ENCODE measurements around the gene HMGB1. TPM values are rescaled to one million over a fixed set of nuclear protein-coding genes. Genes with fewer than 3 reads are reported as not detected.
"Not testable (repeated sequence)": the region's sequence is repeated elsewhere in the genome, so short reads cannot be mapped to it uniquely, and the experiment has no call there.

Gene HMGB1
- total and polyA plus RNA-seq, 4 experiments from 2014 or later = 311 to 714 (median 447) TPM

DNA sequence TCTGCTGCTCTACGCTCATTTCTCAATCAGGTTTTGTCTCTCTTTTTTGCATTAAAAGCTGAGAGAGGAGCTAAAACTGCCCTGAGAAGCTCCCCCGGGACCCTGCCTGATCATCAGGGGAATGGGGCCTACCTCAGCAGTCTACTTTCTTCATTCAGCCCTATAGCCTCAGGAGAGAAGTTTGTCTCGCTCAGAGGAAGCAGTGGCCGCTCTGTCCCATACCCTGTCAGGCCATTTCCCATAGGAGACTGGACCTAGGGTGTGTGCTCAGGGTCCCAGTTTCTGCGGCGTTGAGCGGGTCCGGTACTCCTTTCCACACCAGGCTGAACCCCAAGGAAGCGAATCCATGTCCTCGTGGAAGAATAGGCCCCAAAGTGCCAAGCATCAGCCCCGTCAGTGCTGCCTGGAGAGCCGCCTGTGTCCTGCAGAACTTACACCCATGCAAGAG is 21.8 kb downstream of the HMGB1 start:
- intact Hi-C loops (cut with micrococcal nuclease) = no loop called here
- Mint-ChIP-seq H3K4me3 (no peak overlapping the region), H3K4me1 (peaks cover 0 to 5% (median 4%) of the 10 kb centered on the region in 4 donors), H3K27ac (no peak overlapping the region), H3K36me3 (no peaks in the 10 kb centered on the region), H3K9me3 (no peaks in the 10 kb centered on the region), H3K27me3 (peaks cover 3 to 5% of the 10 kb centered on the region in 2 donors)
- Histone ChIP-seq H3K36me3 (ENCODE audit: insufficient read depth, low read length) (no peaks in the 10 kb centered on the region), H3K4me3 (ENCODE audit: low read length in 2 of 2) (no peak overlapping the region), H3K27me3 (ENCODE audit: insufficient read depth, low read length) (no peaks in the 10 kb centered on the region), H3K27ac (ENCODE audit: low read depth, low read length) (no peak overlapping the region), H3K9me3 (ENCODE audit: control insufficient read depth in 1 of 2, low read length in 2 of 2) (no peaks in the 10 kb centered on the region), H3K4me1 (ENCODE audit: insufficient read depth, low read length) (no peaks in the 10 kb centered on the region)
- POLR2A ChIA-PET (ENCODE audit: partially characterized antibody) = interaction anchor here (1.1 kb wide), 1 partner anchor 8 kb away, joined by 3 read pairs; no protein-coding TSS in a partner anchor
- CTCF ChIA-PET (ENCODE audit: partially characterized antibody) = interaction anchor here (0.6 kb wide), 1 partner anchor 358 kb away, joined by 3 read pairs; no protein-coding TSS in a partner anchor
- DNase-seq = no peak

DNA sequence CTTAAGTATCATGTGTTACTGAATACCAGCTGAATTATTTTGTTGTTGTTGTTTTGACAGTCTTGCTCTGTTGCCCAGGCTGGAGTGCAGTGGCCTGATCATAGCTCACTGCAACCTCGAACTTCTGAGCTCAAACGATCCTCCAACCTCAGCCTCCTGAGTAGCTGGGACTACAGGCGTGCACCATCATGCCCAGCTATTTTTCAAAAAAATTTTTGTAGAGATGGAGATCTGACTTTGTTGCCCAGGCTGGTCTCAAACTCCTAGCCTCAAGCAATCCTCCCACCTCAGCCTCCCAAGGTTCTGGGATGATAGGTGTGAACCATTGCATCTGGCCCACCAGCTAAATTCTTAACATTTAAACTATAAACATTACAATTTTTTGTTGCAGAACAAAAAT is 22.2 kb downstream of the HMGB1 start:
- H3K9me3 Mint-ChIP-seq; H3K9me3 ChIP-seq (ENCODE audit: control insufficient read depth in 1 of 2, low read length in 2 of 2); H3K36me3 Mint-ChIP-seq; H3K27ac Mint-ChIP-seq; H3K27me3 ChIP-seq (ENCODE audit: insufficient read depth, low read length); DNase-seq; H3K4me1 Mint-ChIP-seq; H3K27ac ChIP-seq (ENCODE audit: low read depth, low read length); H3K4me3 Mint-ChIP-seq; H3K36me3 ChIP-seq (ENCODE audit: insufficient read depth, low read length); H3K27me3 Mint-ChIP-seq; H3K4me3 ChIP-seq (ENCODE audit: low read length in 2 of 2); intact Hi-C loops (cut with micrococcal nuclease); H3K4me1 ChIP-seq (ENCODE audit: insufficient read depth, low read length): not testable (repeated sequence)
- POLR2A ChIA-PET (ENCODE audit: partially characterized antibody) = interaction anchor here (0.6 to 1.1 kb wide), 2 partner anchors 9 to 21 kb away, joined by 3 read pairs; no protein-coding TSS in a partner anchor
- CTCF ChIA-PET (ENCODE audit: partially characterized antibody) = interaction anchor here (0.6 kb wide), 1 partner anchor 359 kb away, joined by 3 read pairs; no protein-coding TSS in a partner anchor

DNA sequence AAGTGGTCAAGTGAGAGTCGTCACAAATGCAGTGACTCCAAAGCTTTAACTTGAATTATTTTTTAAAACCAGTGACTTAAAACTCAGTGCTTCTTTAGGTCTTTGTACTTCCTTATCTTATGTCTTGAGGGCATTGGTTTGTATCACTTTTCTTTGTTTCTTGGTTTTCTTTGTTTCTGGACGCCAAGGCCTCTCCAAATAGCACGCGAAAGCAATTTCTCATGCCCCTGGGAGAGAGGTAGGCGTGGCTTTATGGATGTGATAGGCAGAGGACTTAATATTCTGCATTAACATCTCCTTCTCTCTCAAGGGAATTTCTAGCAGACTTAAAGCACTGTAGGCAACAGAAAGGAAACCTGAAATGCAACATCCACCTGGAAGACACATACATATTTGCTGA is 22.8 kb downstream of the HMGB1 start:
- no peak overlapping the region for H3K27ac ChIP-seq (ENCODE audit: low read depth, low read length)
- H3K4me1 ChIP-seq (ENCODE audit: insufficient read depth, low read length) = no peaks in the 10 kb centered on the region
- H3K9me3 ChIP-seq (ENCODE audit: control insufficient read depth in 1 of 2, low read length in 2 of 2) = no peaks in the 10 kb centered on the region
- CTCF ChIA-PET (ENCODE audit: partially characterized antibody) = interaction anchor here (0.7 to 1.5 kb wide), 2 partner anchors 60 to 108 kb away, joined by 3 read pairs; no protein-coding TSS in a partner anchor
- no peak for DNase-seq
- H3K4me3 ChIP-seq (ENCODE audit: low read length in 2 of 2) = no peak overlapping the region
- no peaks in the 10 kb centered on the region for H3K36me3 ChIP-seq (ENCODE audit: insufficient read depth, low read length)
- POLR2A ChIA-PET (ENCODE audit: partially characterized antibody) = interaction anchor here (0.6 to 1.1 kb wide), 2 partner anchors 9 to 22 kb away, joined by 3 read pairs; no protein-coding TSS in a partner anchor
- intact Hi-C loops (cut with micrococcal nuclease) = no loop called here
- peaks cover 0 to 1% (median 0%) of the 10 kb centered on the region in 8 donors for H3K9me3 Mint-ChIP-seq
- peaks cover 0 to 5% (median 4%) of the 10 kb centered on the region in 4 donors for H3K4me1 Mint-ChIP-seq
- H3K27me3 Mint-ChIP-seq = peaks cover 3 to 5% of the 10 kb centered on the region in 2 donors
- H3K27me3 ChIP-seq (ENCODE audit: insufficient read depth, low read length) = no peaks in the 10 kb centered on the region
- no peaks in the 10 kb centered on the region for H3K36me3 Mint-ChIP-seq
- H3K27ac Mint-ChIP-seq = no peak overlapping the region
- H3K4me3 Mint-ChIP-seq = no peak overlapping the region

DNA sequence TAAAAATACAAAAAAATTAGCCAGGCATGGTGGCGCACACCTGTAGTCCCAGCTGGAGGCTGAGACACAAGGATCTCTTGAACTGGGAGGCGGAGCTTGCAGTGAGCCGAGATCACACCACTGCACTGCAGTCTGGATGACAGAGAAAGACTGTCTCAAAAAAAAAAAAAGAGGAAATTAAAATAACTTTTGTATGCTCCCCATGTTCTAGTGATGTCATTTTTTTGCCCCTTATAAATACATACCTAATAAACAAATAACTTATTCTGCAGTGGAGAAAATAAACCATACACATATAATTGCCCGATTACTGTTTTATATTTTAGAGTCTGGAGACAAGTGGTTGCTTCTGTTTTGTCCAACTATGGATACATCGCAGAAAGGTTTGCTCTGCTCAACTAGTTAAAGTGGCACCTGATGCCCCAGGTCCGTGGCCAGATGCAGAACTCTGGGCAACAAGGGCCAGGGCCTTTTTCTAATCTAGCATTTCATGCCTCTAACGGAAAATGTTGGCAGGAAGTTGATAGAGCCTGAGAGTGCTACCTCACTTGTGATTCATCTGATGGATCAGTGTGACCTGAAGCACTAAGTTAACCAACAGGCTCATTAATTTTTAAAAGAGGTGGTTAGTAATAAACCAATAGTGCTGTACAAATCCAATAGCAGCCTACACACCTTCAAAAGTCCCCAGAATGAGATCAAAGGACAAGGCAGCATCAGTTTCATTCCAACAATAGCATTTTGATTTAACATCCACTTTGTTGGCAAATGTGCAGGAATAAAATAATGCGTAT is 24.6 kb downstream of the HMGB1 start:
- peak overlapping the region in 1 of 7 donors; percentile 81 for H3K27ac Mint-ChIP-seq

DNA sequence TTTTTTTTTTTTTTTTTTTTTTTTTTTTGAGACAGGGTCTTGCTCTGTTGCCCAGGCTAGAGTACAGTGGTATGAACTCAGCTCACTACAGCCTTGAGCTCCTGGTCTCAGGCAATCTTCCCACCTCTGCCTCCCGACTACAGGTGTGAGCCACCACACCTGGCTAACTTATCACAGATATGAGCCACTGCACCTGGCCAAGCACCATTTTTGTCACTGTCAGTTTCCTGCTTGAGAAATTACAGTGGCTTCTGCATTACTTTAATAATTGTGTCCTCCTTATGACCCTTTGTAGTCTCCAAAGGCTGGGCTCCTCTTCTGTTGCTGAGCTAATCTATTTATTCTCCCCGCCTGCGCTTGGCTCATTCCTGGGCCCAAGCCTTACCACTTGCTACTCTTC is 27.4 kb downstream of the HMGB1 start:
- Histone ChIP-seq H3K4me3 (ENCODE audit: low read length in 2 of 2) (no peak overlapping the region), H3K9me3 (ENCODE audit: control insufficient read depth in 1 of 2, low read length in 2 of 2) (no peaks in the 10 kb centered on the region), H3K36me3 (ENCODE audit: insufficient read depth, low read length) (no peaks in the 10 kb centered on the region), H3K4me1 (ENCODE audit: insufficient read depth, low read length) (no peaks in the 10 kb centered on the region), H3K27me3 (ENCODE audit: insufficient read depth, low read length) (no peaks in the 10 kb centered on the region), H3K27ac (ENCODE audit: low read depth, low read length) (no peak overlapping the region)
- POLR2A ChIA-PET (ENCODE audit: partially characterized antibody) = no interaction called here
- no peaks in the 10 kb centered on the region for H3K36me3 Mint-ChIP-seq
- H3K4me1 Mint-ChIP-seq = peaks cover 0 to 5% (median 4%) of the 10 kb centered on the region in 4 donors
- H3K4me3 Mint-ChIP-seq = no peak overlapping the region
- H3K9me3 Mint-ChIP-seq = peaks cover 0 to 1% (median 0%) of the 10 kb centered on the region in 8 donors
- intact Hi-C loops (cut with micrococcal nuclease) = no loop called here
- CTCF ChIA-PET (ENCODE audit: partially characterized antibody) = no interaction called here
- no peaks in the 10 kb centered on the region for H3K27me3 Mint-ChIP-seq
- DNase-seq = no peak
- H3K27ac Mint-ChIP-seq = no peak overlapping the region

More for the DNA sequence above, 24.6 kb downstream of the HMGB1 start:
- Histone ChIP-seq H3K4me3 (ENCODE audit: low read length in 2 of 2) (no peak overlapping the region), H3K9me3 (ENCODE audit: control insufficient read depth in 1 of 2, low read length in 2 of 2) (no peaks in the 10 kb centered on the region), H3K27me3 (ENCODE audit: insufficient read depth, low read length) (no peaks in the 10 kb centered on the region), H3K36me3 (ENCODE audit: insufficient read depth, low read length) (no peaks in the 10 kb centered on the region), H3K27ac (ENCODE audit: low read depth, low read length) (no peak overlapping the region), H3K4me1 (ENCODE audit: insufficient read depth, low read length) (no peaks in the 10 kb centered on the region)
- no peaks in the 10 kb centered on the region for H3K36me3 Mint-ChIP-seq
- DNase-seq = no peak
- peaks cover 0 to 5% (median 4%) of the 10 kb centered on the region in 4 donors for H3K4me1 Mint-ChIP-seq
- ChIA-PET POLR2A (ENCODE audit: partially characterized antibody) (no interaction called here), CTCF (ENCODE audit: partially characterized antibody) (interaction anchor here (1.0 to 1.1 kb wide), 2 partner anchors 10 to 11 kb away, joined by 3 read pairs; no protein-coding TSS in a partner anchor)
- intact Hi-C loops (cut with micrococcal nuclease) = no loop called here
- peaks cover 3% of the 10 kb centered on the region in 2 donors for H3K27me3 Mint-ChIP-seq
- no peak overlapping the region for H3K4me3 Mint-ChIP-seq
- H3K9me3 Mint-ChIP-seq = peaks cover 0 to 1% (median 0%) of the 10 kb centered on the region in 8 donors

DNA sequence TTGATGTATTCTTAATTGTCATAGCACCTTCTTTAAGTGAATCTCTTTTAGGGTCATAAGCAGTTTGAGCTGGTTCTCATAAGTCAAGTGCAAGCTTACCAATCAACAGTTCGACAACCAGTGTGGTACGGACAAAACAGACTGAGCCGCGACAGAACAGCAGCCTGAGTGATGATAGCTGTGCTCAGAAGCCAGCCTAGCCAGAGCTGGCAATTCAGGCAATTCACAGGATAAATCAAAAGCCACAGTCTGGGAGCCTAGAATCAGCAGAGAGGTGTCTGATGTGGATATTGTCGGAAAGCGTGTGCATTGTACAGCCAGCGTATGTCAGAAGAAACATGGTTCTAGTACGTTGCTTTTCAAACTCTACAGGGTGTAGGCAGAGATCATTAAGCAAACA is 28.6 kb downstream of the HMGB1 start:
- H3K4me3 Mint-ChIP-seq = no peak overlapping the region
- intact Hi-C loops (cut with micrococcal nuclease) = no loop called here
- Histone ChIP-seq H3K36me3 (ENCODE audit: insufficient read depth, low read length) (no peaks in the 10 kb centered on the region), H3K27me3 (ENCODE audit: insufficient read depth, low read length) (no peaks in the 10 kb centered on the region), H3K27ac (ENCODE audit: low read depth, low read length) (no peak overlapping the region), H3K4me1 (ENCODE audit: insufficient read depth, low read length) (no peaks in the 10 kb centered on the region), H3K9me3 (ENCODE audit: control insufficient read depth in 1 of 2, low read length in 2 of 2) (no peaks in the 10 kb centered on the region), H3K4me3 (ENCODE audit: low read length in 2 of 2) (no peak overlapping the region)
- peaks cover 0 to 1% (median 0%) of the 10 kb centered on the region in 8 donors for H3K9me3 Mint-ChIP-seq
- CTCF ChIA-PET (ENCODE audit: partially characterized antibody) = interaction anchor here (0.7 to 1.3 kb wide), 3 partner anchors 30 to 68 kb away, joined by 3 read pairs; no protein-coding TSS in a partner anchor
- POLR2A ChIA-PET (ENCODE audit: partially characterized antibody) = no interaction called here
- H3K4me1 Mint-ChIP-seq = peaks cover 0 to 5% (median 4%) of the 10 kb centered on the region in 4 donors
- DNase-seq = no peak
- no peaks in the 10 kb centered on the region for H3K36me3 Mint-ChIP-seq
- no peaks in the 10 kb centered on the region for H3K27me3 Mint-ChIP-seq
- H3K27ac Mint-ChIP-seq = no peak overlapping the region

DNA sequence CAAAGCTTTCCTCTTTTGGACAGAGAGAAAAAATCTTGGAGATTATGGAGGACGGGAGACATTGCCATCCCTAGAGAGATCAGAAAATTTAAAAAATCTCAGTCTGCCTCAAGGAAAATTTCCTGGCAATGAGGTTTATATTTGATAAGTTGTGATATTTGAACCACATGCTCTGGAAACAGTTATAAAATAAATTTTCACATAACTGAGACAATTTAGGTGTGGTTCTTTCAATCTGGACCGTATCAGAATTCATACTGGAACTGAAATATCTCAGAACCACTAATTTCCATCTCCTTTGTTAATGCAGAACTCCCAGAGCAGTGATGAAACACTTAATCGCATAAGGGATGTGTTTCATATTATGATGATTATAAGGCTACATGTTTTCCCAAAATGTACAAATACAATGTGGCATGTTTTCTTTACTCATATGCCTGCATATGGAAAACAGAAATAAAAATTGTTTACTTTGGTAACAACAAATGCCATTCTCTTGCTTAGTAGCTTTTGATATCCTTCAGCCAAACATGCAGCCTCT is 29.8 kb downstream of the HMGB1 start:
- Mint-ChIP-seq H3K9me3 (peaks cover 0 to 1% (median 0%) of the 10 kb centered on the region in 8 donors), H3K27me3 (no peaks in the 10 kb centered on the region), H3K4me1 (peaks cover 0 to 10% (median 6%) of the 10 kb centered on the region in 4 donors), H3K27ac (no peak overlapping the region), H3K36me3 (no peaks in the 10 kb centered on the region), H3K4me3 (no peak overlapping the region)
- Histone ChIP-seq H3K4me3 (ENCODE audit: low read length in 2 of 2) (no peak overlapping the region), H3K27me3 (ENCODE audit: insufficient read depth, low read length) (no peaks in the 10 kb centered on the region), H3K36me3 (ENCODE audit: insufficient read depth, low read length) (no peaks in the 10 kb centered on the region), H3K4me1 (ENCODE audit: insufficient read depth, low read length) (peaks cover 1% of the 10 kb centered on the region), H3K9me3 (ENCODE audit: control insufficient read depth in 1 of 2, low read length in 2 of 2) (no peaks in the 10 kb centered on the region), H3K27ac (ENCODE audit: low read depth, low read length) (no peak overlapping the region)
- ChIA-PET POLR2A (ENCODE audit: partially characterized antibody) (interaction anchor here (0.6 kb wide), 1 partner anchor 64 kb away, joined by 3 read pairs; no protein-coding TSS in a partner anchor), CTCF (ENCODE audit: partially characterized antibody) (no interaction called here)
- no peak for DNase-seq
- intact Hi-C loops (cut with micrococcal nuclease) = no loop called here
